ENCODE measurements around the gene L3MBTL2. TPM values are rescaled to one million over a fixed set of nuclear protein-coding genes. Genes with fewer than 3 reads are reported as not detected.

The L3MBTL2 gene
- total RNA-seq, 4 donors from 2014 or later, result 6.3 to 20.9 (median 16.8) TPM

GRCh38 chr22:41215926-41216325 is 10.8 kb downstream of the L3MBTL2 start:
- WGBS, 2 donors, result 86 to 94% methylated on average over 7 of the region's 7 CpGs
- no peak for DNase-seq (ENCODE audit: low spot score in 2 of 2)
- intact Hi-C loops (cut with DNase I; ENCODE audit: low total_unique reads), result no loop called here
- no peak overlapping the region for H3K4me3 ChIP-seq (ENCODE audit: low read depth, poor library complexity, severe bottlenecking)
- no peak for TF ChIP-seq POLR2A (IDR thresholded peaks at IDR 0.05)
- TF ChIP-seq, protein P1, sequence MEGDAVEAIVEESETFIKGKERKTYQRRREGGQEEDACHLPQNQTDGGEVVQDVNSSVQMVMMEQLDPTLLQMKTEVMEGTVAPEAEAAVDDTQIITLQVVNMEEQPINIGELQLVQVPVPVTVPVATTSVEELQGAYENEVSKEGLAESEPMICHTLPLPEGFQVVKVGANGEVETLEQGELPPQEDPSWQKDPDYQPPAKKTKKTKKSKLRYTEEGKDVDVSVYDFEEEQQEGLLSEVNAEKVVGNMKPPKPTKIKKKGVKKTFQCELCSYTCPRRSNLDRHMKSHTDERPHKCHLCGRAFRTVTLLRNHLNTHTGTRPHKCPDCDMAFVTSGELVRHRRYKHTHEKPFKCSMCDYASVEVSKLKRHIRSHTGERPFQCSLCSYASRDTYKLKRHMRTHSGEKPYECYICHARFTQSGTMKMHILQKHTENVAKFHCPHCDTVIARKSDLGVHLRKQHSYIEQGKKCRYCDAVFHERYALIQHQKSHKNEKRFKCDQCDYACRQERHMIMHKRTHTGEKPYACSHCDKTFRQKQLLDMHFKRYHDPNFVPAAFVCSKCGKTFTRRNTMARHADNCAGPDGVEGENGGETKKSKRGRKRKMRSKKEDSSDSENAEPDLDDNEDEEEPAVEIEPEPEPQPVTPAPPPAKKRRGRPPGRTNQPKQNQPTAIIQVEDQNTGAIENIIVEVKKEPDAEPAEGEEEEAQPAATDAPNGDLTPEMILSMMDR (IDR thresholded peaks at IDR 0.05), result no peak

DNA sequence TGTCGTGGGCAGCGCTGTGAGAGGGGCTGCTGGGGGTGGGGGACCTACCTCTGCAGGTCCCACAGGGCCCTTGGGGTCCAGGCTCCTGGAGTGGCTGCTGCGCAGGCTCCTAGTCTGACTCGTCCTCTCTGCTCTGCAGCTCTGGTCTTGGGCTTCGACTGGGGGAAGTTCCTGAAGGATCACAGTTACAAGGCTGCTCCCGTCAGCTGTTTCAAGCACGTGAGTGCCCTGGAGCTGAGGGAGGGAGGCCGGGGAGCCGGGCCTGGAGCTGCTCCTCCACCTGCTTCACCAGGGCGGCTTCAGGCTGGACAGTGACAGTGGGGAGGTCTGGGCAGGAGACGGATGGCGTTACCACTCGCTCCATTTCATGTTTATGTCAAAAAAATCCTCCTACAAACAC is 11.9 kb downstream of the L3MBTL2 start:
- no peak for DNase-seq (ENCODE audit: low spot score in 2 of 2)
- H3K4me3 ChIP-seq (ENCODE audit: low read depth, poor library complexity, severe bottlenecking), result no peak overlapping the region
- 65 to 76% methylated on average over 10 to 13 of the region's 13 CpGs for WGBS, 2 donors
- TF ChIP-seq, protein P1 (IDR thresholded peaks at IDR 0.05), result no peak
- no peak for TF ChIP-seq POLR2A (IDR thresholded peaks at IDR 0.05)
- intact Hi-C loops (cut with DNase I; ENCODE audit: low total_unique reads), result no loop called here

- H3K4me3 ChIP-seq (ENCODE audit: low read depth, poor library complexity, severe bottlenecking), result no peak overlapping the region
- no peak for TF ChIP-seq POLR2A (IDR thresholded peaks at IDR 0.05)
- 36 to 46% methylated on average over 16 of the region's 16 CpGs for WGBS, 2 donors
- peak; percentile 51 to 87 for DNase-seq (ENCODE audit: low spot score in 2 of 2)
- intact Hi-C loops (cut with DNase I; ENCODE audit: low total_unique reads), result no loop called here
Observed at GRCh38 chr22:41217553-41218157, 12.5 kb downstream of the L3MBTL2 start.

DNA sequence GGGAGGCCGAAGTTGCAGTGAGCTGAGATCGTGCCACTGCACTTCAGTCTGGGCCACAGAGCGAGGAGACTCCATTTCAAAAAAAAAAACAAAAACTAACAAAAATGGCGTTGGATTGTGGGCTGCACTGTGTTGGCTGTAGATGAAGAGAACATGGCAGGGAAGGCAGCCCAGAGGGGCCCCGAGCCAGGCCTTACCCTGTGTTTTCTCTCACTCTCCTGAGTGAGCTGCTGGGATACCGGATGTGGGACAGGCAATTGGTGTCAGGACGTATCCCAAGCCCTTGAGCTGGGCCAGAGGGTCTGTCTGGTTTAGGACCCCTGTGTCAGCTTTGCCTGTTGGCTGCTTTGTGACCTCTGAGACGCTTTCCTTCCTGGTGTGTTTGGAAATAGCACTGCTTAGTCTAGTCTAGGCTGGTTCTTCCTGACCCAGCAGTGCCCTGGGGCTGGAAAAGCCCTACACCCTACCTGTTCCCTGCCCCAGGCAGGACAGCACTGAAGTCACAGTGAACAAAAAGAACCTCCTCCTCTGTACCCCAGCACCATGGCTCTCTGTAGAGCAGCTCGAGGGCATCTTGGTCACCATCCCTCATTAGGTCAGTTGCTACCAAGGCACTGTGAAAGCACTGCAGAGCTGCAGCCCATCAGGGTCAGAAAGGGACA is 17.9 kb downstream of the L3MBTL2 start:
- no peak overlapping the region for H3K4me3 ChIP-seq (ENCODE audit: low read depth, poor library complexity, severe bottlenecking)
- DNase-seq (ENCODE audit: low spot score in 2 of 2), result no peak
- WGBS, 2 donors, result 80 to 81% methylated on average over 9 of the region's 9 CpGs
- intact Hi-C loops (cut with DNase I; ENCODE audit: low total_unique reads), result no loop called here
- no peak for TF ChIP-seq POLR2A (IDR thresholded peaks at IDR 0.05)
- TF ChIP-seq, protein P1 (IDR thresholded peaks at IDR 0.05), result no peak

- no peak for DNase-seq (ENCODE audit: low spot score in 2 of 2)
- 70 to 78% methylated on average over 7 of the region's 7 CpGs for WGBS, 2 donors
- H3K4me3 ChIP-seq (ENCODE audit: low read depth, poor library complexity, severe bottlenecking), result no peak overlapping the region
- TF ChIP-seq, protein P1 (IDR thresholded peaks at IDR 0.05), result no peak
- no peak for TF ChIP-seq POLR2A (IDR thresholded peaks at IDR 0.05)
- intact Hi-C loops (cut with DNase I; ENCODE audit: low total_unique reads), result no loop called here
Observed at GRCh38 chr22:41223535-41223934, 18.4 kb downstream of the L3MBTL2 start.

DNA sequence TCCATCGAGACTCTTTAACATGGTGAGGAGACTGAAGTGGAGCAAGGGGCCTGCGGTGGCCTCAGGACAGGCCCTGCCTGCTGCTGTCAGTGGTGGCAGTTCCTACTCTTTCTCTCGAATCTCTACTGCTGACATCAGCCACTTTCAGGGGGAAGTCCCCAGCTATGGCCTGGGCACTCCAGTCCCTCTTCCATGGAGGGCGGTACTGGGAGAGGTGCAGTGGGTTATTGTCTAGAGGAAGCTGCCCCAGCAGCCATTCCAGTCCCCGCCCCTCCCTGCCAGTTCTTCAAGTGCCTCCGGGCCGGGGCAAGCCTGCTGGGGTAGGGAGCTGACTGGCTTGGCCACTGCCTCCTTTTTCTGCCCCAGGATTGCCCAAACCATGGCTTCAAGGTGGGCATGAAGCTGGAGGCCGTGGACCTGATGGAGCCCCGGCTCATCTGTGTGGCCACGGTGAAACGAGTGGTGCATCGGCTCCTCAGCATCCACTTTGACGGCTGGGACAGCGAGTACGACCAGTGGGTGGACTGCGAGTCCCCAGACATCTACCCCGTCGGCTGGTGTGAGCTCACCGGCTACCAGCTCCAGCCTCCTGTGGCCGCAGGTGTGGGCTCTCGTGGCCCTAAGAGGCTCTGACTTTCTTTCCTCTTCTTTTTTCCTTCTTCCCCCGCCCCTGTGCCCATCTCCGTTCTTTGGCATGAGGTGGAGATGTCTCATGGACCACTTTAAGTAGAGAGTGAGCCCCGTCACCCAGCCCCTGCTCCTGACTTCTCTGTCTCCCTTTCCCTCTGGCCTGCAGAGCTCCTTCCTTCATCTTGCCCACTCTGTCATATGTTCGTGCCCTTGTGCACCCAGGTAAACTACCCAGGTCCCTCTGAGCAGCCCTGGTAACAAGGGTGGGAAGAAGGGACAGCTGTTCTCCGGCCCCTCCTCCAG is 21.9 kb downstream of the L3MBTL2 start:
- intact Hi-C loops (cut with DNase I; ENCODE audit: low total_unique reads), result loop anchor here (2.0 kb wide), 1 partner anchor 20 kb away; no protein-coding TSS in a partner anchor
- no peak for DNase-seq (ENCODE audit: low spot score in 2 of 2)
- no peak for TF ChIP-seq POLR2A (IDR thresholded peaks at IDR 0.05)
- TF ChIP-seq, protein P1 (IDR thresholded peaks at IDR 0.05), result no peak
- WGBS, 2 donors, result 86 to 89% methylated on average over 25 to 26 of the region's 26 CpGs
- H3K4me3 ChIP-seq (ENCODE audit: low read depth, poor library complexity, severe bottlenecking), result no peak overlapping the region
